K562 treated with DMSO at 1 percent for 4 hours (cell line): ENCODE results near the gene PCDHGB7. TPM values are rescaled to one million over a fixed set of nuclear protein-coding genes. Genes with fewer than 3 reads are reported as not detected.

ENCODE experiments used
- total RNA-seq: library from RNA; unstranded; fragments of 300-600 nt; gene quantifications from 2 replicates; pipeline ENCODE4 v1.2.3, GENCODE V29; 2022; ENCODE audit not compliant: insufficient read depth

PCDHGB7 gene
- not detected in 2 replicates for total RNA-seq

DNA sequence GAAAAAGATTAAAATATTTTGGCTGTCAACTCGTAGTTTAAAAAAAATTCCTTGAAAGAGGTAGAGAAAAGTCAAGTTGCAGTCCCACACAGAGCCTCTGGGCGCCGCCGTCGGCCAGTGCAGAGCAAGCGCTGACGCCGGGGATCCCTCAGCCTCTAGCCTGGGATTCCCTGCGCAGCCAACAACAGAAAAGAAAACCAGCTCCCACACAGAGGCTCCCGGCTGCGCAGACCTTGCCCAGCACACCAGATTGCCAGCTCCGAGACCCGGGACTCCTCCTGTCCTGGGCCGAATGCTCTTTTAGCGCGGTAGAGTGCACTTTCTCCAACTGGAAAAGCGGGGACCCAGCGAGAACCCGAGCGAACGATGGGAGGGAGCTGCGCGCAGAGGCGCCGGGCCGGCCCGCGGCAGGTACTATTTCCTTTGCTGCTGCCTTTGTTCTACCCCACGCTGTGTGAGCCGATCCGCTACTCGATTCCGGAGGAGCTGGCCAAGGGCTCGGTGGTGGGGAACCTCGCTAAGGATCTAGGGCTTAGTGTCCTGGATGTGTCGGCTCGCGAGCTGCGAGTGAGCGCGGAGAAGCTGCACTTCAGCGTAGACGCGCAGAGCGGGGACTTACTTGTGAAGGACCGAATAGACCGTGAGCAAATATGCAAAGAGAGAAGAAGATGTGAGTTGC is at the start of gene PCDHGB7:
Gene PCDHGB7, plus strand, starts transcription at position 184 of the 679 bp plus-strand sequence. Its CDS starts 183 bp downstream, at position 367.

DNA sequence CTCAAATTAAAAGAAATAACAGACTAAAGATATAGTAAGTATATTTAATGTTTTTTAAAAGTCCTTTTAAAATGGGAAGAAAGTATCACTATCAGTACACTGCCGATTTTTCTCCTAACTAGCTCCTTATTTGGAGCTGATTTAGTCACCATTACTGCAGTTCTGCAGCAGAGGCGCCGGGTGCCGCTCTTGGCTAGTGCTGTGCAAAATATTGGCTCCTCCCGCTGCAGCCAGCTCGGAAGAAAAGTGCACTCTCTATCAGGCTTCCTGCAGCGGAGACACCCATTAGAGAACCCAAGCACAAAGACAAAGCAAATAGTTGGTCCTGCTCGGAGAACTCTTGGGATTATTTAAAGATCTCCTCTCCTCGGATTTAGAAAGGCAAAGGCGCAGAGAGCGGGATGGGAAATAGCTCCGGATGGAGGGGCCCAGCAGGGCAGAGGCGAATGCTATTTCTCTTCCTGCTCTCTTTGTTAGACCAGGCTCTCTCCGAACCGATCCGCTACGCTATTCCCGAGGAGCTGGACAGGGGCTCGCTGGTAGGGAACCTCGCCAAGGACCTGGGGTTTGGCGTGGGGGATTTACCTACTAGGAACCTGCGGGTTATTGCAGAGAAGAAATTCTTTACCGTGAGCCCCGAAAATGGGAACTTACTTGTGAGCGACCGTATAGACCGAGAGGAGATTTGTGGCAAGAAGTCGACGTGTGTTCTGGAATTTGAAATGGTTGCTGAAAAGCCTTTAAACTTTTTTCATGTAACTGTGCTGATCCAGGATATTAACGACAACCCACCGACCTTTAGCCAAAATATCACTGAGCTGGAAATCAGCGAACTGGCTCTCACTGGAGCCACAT is 47.3 kb upstream of the PCDHGB7 start, which contains the start of gene PCDHGB3:
Gene PCDHGB3, plus strand, starts transcription at position 249 of the 855 bp plus-strand sequence. Its CDS starts 153 bp downstream, at position 402.

DNA sequence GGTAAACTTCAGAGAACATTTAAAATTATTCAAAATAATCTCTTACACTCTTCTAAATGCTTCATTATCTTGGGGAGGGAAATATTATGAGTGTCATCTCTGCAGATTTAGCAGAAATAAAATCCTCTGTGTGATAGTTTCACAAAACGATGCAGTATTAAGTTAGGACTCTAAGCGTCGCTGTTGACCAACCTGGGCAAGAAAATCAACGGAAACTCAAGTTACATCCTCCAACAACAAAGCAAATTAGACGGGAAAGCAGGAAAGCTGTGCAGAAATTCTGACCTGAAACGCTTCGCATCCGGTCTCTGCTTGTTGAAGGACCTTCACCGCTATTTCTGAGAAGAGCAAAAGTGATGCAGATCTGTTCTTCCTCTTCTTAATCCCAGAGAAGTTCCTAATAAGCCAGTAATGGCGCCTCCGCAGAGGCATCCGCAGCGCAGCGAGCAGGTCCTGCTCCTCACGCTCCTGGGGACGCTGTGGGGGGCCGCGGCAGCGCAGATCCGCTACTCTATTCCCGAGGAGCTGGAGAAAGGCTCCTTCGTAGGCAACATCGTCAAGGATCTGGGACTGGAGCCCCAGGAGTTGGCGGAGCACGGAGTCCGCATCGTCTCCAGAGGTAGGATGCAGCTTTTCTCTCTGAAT is 43.7 kb upstream of the PCDHGB7 start, which contains the start of gene PCDHGA6:
Gene PCDHGA6, plus strand, starts transcription at position 219 of the 645 bp plus-strand sequence. Its CDS starts 193 bp downstream, at position 412.

DNA sequence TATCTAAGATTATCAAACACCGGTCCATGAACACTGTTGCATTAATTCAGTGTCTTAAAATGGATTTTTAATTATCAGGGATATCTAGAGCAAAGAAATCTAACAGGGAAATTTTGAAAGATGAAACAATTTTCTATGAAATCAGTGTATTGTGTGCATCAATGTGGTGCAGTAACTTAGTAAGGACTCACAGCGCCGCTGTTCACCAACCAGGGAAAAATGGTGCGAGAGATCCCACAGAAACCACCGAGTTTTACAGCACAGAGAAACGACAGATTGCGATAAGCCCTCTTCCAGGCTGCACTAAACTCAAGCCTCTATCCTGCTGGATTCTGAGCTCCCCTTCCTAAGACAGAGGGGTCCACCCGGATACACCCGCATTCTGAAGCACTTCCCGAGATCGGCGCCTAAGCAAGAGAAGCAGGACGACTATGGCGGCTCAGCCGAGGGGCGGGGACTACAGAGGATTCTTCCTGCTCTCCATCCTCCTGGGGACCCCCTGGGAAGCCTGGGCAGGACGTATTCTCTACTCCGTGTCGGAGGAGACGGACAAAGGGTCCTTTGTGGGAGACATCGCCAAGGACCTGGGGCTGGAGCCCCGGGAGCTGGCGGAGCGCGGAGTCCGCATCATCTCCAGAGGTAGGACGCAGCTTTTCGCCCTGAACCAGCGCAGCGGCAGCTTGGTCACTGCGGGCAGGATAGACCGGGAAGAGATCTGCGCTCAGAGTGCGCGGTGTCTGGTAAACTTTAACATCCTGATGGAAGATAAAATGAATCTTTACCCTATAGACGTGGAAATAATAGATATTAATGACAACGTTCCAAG is 34.8 kb upstream of the PCDHGB7 start, which contains the start of gene PCDHGA7:
Gene PCDHGA7, plus strand, starts transcription at position 274 of the 826 bp plus-strand sequence. Its CDS starts 158 bp downstream, at position 432.

DNA sequence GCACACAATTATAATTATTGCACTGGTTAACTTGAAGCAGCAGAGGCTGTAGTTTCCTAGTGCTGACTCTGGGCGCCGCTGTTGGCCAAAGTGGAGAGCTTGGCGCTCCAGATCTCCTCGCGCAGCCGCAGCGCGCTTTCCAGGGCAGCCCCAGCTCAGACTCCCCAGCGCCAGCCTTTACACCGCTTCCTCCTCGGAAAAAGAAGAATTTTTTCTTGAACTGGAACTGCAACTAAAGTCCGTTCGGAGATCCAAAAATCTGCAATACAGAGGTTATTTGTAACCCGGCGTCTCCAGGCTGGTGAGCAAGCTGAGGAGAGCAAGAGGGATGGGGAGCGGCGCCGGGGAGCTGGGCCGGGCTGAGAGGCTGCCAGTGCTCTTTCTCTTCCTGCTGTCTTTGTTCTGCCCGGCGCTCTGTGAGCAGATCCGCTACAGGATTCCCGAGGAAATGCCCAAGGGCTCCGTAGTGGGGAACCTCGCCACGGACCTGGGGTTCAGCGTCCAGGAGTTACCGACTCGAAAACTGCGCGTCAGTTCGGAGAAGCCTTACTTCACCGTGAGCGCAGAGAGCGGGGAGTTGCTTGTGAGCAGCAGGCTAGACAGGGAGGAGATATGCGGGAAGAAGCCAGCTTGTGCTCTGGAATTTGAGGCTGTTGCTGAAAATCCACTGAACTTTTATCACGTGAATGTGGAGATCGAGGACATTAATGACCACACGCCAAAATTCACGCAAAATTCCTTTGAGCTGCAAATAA is 29.7 kb upstream of the PCDHGB7 start, which contains the start of gene PCDHGB4:
Gene PCDHGB4, plus strand, starts transcription at position 142 of the 755 bp plus-strand sequence. Its CDS starts 187 bp downstream, at position 329.

DNA sequence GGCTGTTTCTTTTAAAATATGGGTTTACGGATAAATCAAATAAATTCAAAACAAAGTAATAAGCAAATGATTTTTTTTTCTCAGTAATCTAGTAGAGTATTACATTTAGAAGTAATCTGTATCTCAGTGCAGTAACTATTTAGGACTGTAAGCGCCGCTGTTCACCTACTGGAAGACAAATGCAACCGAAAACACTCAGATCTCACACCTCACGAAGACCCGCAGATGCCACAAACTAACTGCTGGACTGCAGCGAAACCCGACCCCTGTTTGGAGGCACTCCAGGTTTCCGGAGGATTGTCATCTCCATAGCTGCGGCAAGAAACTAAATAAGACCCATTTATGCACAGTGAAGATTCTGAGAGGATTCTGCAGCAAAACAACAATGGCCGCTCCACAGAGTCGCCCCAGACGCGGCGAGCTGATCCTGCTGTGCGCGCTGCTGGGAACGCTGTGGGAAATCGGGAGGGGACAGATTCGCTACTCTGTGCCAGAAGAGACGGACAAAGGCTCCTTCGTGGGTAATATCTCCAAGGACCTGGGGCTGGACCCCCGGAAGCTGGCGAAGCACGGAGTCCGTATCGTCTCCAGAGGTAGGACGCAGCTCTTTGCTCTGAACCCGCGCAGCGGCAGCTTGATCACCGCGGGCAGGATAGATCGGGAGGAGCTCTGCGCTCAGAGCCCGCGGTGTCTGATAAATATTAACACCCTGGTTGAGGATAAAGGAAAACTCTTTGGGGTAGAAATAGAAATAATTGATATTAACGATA is 24.9 kb upstream of the PCDHGB7 start, which contains the start of gene PCDHGA8:
Gene PCDHGA8, plus strand, starts transcription at position 205 of the 770 bp plus-strand sequence. Its CDS starts 181 bp downstream, at position 386.

DNA sequence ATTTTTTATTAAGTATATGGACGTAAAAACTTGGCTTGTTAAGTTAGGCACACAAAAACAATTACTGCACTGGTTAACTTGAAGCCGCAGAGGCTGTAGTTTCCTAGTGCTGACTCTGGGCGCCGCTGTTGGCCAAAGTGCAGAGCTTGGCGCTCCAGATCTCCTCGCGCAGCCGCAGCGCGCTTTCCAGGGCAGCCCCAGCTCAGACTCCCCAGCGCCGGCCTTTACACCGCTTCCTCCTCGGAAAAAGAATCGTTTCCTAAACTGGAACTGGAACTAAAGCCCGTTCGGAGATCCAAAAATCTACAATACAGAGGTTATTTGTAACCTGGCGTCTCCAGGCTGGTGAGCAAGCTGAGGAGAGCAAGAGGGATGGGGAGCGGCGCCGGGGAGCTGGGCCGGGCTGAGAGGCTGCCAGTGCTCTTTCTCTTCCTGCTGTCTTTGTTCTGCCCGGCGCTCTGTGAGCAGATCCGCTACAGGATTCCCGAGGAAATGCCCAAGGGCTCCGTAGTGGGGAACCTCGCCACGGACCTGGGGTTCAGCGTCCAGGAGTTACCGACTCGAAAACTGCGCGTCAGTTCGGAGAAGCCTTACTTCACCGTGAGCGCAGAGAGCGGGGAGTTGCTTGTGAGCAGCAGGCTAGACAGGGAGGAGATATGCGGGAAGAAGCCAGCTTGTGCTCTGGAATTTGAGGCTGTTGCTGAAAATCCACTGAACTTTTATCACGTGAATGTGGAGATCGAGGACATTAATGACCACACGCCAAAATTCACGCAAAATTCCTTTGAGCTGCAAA is 19.5 kb upstream of the PCDHGB7 start, which contains the start of gene PCDHGB5:
Gene PCDHGB5, plus strand, starts transcription at position 192 of the 796 bp plus-strand sequence. Its CDS starts 181 bp downstream, at position 373.

DNA sequence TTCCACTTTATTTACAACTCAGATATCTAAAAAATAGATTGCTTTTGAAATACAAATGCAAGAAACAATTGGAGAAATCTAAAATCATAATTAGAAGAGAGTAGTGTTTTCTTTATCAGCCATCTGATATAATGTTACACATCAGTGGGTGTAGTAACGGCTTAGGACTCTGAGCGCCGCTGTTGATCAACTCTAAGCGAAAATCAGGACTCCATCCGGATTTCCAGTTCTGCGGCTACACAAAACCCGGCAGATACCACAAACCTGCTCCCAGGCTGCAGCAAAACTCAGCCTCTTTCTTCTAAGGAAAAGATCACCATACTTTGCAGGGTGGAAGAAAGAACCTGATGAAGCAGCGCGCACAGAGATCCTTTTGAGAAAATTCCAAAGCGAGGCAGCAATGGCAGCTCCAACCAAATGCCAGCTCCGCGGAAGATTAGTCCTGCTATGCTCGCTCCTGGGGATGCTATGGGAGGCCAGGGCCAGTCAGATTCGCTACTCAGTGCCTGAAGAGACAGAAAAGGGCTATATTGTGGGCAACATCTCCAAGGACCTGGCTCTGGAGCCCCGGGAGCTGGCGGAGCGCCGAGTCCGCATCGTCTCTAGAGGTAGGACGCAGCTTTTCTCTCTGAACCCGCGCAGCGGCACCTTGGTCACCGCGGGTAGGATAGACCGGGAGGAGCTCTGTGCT is 14.8 kb upstream of the PCDHGB7 start, which contains the start of gene PCDHGA9:
Gene PCDHGA9, plus strand, starts transcription at position 226 of the 691 bp plus-strand sequence. Its CDS starts 175 bp downstream, at position 401.

DNA sequence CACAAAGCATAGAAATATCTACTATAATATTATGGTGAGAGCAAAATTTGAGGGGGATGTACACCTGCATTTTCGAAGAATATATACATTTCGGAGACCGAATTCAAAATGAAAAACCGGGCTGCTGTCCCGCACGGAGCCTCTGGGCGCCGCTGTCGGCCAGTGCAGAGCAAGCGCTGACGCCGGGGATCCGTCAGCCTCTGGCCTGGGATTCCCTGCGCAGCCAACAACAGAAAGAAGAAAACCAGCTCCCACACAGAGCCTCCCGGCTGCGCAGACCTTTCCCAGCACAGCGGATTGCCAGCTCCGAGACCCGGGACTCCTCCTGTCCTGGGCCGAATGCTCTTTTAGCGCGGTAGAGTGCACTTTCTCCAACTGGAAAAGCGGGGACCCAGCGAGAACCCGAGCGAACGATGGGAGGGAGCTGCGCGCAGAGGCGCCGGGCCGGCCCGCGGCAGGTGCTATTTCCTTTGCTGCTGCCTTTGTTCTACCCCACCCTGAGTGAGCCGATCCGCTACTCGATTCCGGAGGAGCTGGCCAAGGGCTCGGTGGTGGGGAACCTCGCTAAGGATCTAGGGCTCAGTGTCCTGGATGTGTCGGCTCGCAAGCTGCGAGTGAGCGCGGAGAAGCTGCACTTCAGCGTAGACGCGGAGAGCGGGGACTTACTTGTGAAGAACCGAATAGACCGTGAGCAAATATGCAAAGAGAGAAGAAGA is 9.5 kb upstream of the PCDHGB7 start, which contains the start of gene PCDHGB6:
Gene PCDHGB6, plus strand, starts transcription at position 232 of the 716 bp plus-strand sequence. Its CDS starts 182 bp downstream, at position 414.

DNA sequence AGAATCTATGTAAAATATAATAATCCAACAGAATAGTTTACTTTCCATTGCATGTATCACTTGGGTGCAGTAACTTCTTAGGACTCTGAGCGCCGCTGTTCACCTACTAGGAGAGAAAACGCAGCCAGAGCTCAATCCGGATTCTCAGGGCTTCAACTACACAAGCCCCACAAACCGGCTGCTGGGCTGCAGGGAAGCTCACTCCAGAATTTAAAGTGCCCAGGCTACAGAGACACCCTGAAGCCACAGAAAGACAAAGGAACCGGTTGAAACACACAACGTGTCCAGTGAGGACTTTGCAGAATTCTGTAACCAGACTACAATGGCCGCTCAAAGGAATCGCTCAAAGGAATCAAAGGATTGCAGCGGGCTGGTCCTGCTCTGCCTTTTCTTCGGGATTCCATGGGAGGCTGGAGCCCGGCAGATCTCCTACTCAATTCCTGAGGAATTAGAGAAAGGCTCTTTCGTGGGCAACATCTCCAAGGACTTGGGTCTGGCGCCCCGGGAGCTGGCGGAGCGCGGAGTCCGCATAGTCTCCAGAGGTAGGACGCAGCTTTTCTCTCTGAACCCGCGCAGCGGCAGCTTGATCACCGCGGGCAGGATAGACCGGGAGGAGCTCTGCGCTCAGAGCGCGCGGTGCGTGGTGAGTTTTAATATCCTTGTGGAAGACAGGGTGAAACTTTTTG is 4.5 kb upstream of the PCDHGB7 start, which contains the start of gene PCDHGA10:
Gene PCDHGA10, plus strand, starts transcription at position 134 of the 686 bp plus-strand sequence. Its CDS starts 189 bp downstream, at position 323.

DNA sequence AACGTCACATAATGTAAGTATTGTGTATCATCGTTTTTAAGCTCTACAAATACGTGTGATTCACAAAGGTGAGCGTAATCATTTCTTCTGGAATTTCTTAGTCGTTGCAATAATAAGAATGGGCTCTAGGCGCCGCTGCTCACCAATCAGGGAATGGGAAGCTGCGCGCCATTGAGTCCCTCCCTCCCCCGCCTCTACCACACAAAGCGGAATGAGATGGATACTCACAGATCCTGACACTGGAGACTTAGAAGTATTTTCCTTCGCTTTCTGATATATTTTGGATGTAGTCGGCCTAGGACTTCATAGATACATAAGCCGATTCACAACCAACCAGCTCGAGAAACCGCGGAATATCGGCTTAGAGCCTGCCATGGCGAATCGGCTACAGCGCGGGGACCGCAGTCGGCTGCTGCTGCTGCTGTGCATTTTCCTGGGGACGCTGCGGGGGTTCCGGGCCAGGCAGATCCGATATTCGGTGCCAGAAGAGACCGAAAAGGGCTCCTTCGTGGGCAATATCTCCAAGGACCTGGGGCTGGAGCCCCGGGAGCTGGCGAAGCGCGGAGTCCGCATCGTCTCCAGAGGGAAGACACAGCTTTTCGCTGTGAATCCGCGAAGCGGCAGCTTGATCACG is 3.5 kb downstream of the PCDHGB7 start, which contains the start of gene PCDHGA11:
Gene PCDHGA11, plus strand, starts transcription at position 197 of the 634 bp plus-strand sequence. Its CDS starts 177 bp downstream, at position 374.

DNA sequence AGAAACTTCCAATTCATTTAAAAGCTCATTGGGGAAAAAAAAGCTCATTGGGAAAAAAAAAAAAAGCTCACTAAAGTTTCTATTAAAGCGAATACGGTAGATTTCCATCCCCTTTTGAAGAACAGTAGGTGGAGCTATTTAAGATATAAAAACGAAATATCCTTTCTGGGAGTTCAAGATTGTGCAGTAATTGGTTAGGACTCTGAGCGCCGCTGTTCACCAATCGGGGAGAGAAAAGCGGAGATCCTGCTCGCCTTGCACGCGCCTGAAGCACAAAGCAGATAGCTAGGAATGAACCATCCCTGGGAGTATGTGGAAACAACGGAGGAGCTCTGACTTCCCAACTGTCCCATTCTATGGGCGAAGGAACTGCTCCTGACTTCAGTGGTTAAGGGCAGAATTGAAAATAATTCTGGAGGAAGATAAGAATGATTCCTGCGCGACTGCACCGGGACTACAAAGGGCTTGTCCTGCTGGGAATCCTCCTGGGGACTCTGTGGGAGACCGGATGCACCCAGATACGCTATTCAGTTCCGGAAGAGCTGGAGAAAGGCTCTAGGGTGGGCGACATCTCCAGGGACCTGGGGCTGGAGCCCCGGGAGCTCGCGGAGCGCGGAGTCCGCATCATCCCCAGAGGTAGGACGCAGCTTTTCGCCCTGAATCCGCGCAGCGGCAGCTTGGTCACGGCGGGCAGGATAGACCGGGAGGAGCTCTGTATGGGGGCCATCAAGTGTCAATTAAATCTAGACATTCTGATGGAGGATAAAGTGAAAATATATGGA is 13.0 kb downstream of the PCDHGB7 start, which contains the start of gene PCDHGA12:
Gene PCDHGA12, plus strand, starts transcription at position 176 of the 782 bp plus-strand sequence. Its CDS starts 253 bp downstream, at position 429.

